ENCODE results near the gene GZMH.
"Not testable (repeated sequence)": the region's sequence is repeated elsewhere in the genome, so short reads cannot be mapped to it uniquely, and the experiment has no call there.

Gene GZMH, protein sequence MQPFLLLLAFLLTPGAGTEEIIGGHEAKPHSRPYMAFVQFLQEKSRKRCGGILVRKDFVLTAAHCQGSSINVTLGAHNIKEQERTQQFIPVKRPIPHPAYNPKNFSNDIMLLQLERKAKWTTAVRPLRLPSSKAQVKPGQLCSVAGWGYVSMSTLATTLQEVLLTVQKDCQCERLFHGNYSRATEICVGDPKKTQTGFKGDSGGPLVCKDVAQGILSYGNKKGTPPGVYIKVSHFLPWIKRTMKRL

DNA sequence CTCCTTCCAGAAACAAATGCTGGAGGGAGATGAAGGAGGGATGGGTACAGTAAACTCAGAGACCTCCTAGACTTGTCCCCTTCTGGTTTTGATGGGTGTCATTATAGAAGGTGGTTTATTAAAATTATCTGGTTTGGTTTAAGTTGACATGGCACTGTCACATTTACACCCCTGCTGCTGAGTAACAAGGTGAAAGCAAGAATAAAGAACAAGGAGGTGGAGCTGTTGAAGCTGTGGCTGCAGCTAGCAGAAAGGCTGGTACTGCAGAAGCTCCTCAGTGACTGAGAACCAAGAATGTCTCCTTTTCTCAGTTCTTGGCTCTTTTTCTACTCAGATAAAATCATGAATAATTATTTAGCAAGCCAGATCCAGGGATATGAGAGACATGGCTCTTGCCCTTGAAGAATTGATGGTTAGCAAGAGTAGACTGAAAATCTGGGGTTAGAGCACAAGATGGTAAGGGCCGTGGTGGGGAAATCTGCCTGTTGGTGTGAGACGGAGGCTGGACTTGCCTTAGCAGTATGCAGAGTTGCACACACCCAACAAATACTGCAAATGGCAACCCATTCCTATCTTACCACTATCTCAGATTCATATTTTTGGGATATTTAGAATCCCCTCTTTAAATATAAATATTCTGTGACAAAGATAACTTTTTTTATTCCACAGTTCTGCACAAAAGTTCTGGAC, at the start of gene GZMH:
Gene GZMH (minus strand): TSS at position 31 of the 690 bp plus-strand sequence. CDS start 72 bp downstream, outside the sequence.
- H3K9me3 ChIP-seq (ENCODE audit: control insufficient read depth, low read depth, low read length): no peaks in the 10 kb centered on the region
- no peak within 1 kb of the TSS for H3K27ac ChIP-seq (ENCODE audit: low read length)
- H3K4me1 ChIP-seq (ENCODE audit: control insufficient read depth, low read depth, low read length): peaks cover 4% of the 10 kb centered on the region
- H3K27me3 ChIP-seq (ENCODE audit: control insufficient read depth, insufficient read depth, low read length): no peaks in the 10 kb centered on the region
- H3K36me3 ChIP-seq (ENCODE audit: control insufficient read depth, low read depth, low read length): no peaks in the 10 kb centered on the region
- no peak within 1 kb of the TSS for H3K4me3 ChIP-seq (ENCODE audit: low read length)
- no peak within 1 kb of the TSS for H3K9ac ChIP-seq (ENCODE audit: low read length)

DNA sequence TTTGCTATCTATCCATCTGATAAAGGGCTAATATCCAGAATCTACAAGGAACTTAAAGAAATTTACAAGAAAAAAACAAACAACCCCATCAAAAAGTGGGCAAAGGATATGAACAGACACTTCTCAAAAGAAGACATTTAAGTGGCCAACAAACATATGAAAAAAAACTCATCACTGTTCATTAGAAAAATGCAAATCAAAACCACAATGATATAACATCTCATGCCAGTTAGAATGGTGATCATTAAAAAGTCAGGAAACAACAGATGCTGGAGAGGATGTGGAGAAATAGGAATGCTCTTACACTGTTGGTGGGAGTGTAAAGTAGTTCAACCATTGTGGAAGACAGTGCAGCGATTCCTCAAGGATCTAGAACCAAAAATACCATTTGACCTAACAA, 38.9 kb upstream of the GZMH start:
- not testable (repeated sequence) for H3K9me3 ChIP-seq (ENCODE audit: control insufficient read depth, low read depth, low read length); H3K4me1 ChIP-seq (ENCODE audit: control insufficient read depth, low read depth, low read length); H3K27me3 ChIP-seq (ENCODE audit: control insufficient read depth, insufficient read depth, low read length); H3K4me3 ChIP-seq (ENCODE audit: low read length); H3K36me3 ChIP-seq (ENCODE audit: control insufficient read depth, low read depth, low read length); H3K9ac ChIP-seq (ENCODE audit: low read length); H3K27ac ChIP-seq (ENCODE audit: low read length)

DNA sequence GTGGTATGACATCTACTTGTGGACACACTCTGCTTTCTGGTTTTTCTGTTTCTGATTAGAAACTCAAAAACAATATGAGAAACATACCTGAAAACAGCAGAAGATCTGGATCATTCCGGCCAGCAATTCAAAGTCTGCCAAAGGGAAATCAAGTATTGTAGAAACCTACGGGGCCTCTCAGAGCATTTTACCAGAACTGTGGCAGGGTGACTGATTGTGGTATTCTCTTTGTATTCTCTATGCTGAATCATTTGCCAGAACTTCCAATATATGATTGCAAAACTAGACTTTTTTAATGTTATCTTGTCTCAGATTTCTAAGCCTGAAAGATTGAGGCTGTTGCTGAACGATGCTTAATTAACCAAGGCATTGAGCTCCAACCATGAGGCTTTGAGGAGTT, 30.4 kb upstream of the GZMH start:
- Histone ChIP-seq H3K4me3 (ENCODE audit: low read length) (no peak overlapping the region), H3K9me3 (ENCODE audit: control insufficient read depth, low read depth, low read length) (no peaks in the 10 kb centered on the region), H3K9ac (ENCODE audit: low read length) (no peak overlapping the region)

DNA sequence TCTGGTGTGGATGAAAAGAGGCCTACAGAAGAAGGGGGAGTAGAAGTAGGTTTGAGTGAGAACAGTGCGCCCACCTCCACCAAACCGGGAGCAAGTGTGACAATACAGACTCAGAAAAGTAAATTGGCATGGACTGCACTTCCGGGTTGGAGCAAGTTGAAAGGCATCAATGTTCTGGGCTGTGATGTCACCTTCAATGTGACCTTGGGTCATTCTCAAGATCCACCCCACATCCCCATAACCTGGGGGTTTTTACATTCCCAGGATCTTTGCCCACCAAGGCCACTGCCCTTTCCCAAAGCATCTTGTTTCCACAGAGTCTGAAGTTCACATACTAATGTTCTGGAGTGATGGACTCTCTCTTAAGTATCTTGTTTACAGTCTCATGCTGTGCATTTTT, 29.8 kb upstream of the GZMH start:
- Histone ChIP-seq H3K9me3 (ENCODE audit: control insufficient read depth, low read depth, low read length) (no peaks in the 10 kb centered on the region), H3K9ac (ENCODE audit: low read length) (no peak overlapping the region), H3K27ac (ENCODE audit: low read length) (no peak overlapping the region), H3K4me1 (ENCODE audit: control insufficient read depth, low read depth, low read length) (no peaks in the 10 kb centered on the region), H3K27me3 (ENCODE audit: control insufficient read depth, insufficient read depth, low read length) (no peaks in the 10 kb centered on the region), H3K36me3 (ENCODE audit: control insufficient read depth, low read depth, low read length) (no peaks in the 10 kb centered on the region), H3K4me3 (ENCODE audit: low read length) (no peak overlapping the region)

More for the DNA sequence above, 30.4 kb upstream of the GZMH start:
- H3K36me3 ChIP-seq (ENCODE audit: control insufficient read depth, low read depth, low read length): no peaks in the 10 kb centered on the region
- no peaks in the 10 kb centered on the region for H3K4me1 ChIP-seq (ENCODE audit: control insufficient read depth, low read depth, low read length)
- no peaks in the 10 kb centered on the region for H3K27me3 ChIP-seq (ENCODE audit: control insufficient read depth, insufficient read depth, low read length)
- H3K27ac ChIP-seq (ENCODE audit: low read length): no peak overlapping the region

DNA sequence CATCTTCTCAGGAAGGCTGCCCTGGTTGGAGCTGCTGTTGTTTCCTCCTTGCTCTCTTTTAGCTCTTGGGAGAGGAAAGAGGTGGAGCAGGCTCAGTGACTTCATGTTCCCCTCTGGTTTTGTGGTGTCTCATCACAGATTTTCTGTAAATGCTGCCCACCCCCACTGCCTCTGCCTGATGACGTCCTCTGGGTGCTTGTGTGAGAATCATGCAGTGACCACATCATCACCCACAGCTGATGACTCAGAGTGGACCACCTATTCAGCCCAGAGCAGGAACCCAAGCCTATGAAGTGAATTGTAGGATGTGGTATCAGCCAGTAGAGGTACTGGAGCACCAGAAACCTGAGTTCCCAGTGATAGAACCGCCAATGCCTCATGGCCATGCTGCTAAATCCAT, 24.7 kb upstream of the GZMH start, which contains the start of gene GZMB:
Gene GZMB (minus strand): TSS at position 33 of the 400 bp plus-strand sequence. CDS start 30 bp downstream, at position 3.
- Histone ChIP-seq H3K4me3 (ENCODE audit: low read length) (no peak within 1 kb of the TSS), H3K27me3 (ENCODE audit: control insufficient read depth, insufficient read depth, low read length) (no peaks in the 10 kb centered on the region), H3K4me1 (ENCODE audit: control insufficient read depth, low read depth, low read length) (no peaks in the 10 kb centered on the region), H3K36me3 (ENCODE audit: control insufficient read depth, low read depth, low read length) (no peaks in the 10 kb centered on the region), H3K9me3 (ENCODE audit: control insufficient read depth, low read depth, low read length) (no peaks in the 10 kb centered on the region), H3K27ac (ENCODE audit: low read length) (no peak within 1 kb of the TSS), H3K9ac (ENCODE audit: low read length) (no peak within 1 kb of the TSS)

DNA sequence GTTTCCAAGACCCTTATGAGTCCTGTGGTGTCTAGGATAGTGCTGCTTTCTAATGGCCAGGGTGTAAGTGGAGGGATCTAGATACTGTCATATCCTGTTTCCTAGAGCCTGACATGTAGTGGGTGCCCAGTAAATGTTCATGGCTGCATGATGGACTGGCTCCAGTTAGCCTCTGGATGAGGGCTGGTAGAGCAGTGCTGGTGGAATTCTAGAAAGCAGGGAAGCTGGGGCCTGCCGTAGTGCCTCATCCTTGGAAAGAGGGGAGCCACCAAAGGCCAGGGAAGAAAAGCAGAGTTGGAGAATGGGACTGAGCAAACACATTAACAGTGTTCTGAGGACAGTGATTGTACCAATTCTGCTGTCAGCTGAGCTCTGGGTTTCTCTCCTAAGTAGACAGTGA, 23.9 kb upstream of the GZMH start:
- no peak overlapping the region for H3K9ac ChIP-seq (ENCODE audit: low read length)
- H3K9me3 ChIP-seq (ENCODE audit: control insufficient read depth, low read depth, low read length): no peaks in the 10 kb centered on the region
- H3K36me3 ChIP-seq (ENCODE audit: control insufficient read depth, low read depth, low read length): no peaks in the 10 kb centered on the region
- H3K27ac ChIP-seq (ENCODE audit: low read length): no peak overlapping the region
- H3K27me3 ChIP-seq (ENCODE audit: control insufficient read depth, insufficient read depth, low read length): no peaks in the 10 kb centered on the region
- no peak overlapping the region for H3K4me3 ChIP-seq (ENCODE audit: low read length)
- no peaks in the 10 kb centered on the region for H3K4me1 ChIP-seq (ENCODE audit: control insufficient read depth, low read depth, low read length)

DNA sequence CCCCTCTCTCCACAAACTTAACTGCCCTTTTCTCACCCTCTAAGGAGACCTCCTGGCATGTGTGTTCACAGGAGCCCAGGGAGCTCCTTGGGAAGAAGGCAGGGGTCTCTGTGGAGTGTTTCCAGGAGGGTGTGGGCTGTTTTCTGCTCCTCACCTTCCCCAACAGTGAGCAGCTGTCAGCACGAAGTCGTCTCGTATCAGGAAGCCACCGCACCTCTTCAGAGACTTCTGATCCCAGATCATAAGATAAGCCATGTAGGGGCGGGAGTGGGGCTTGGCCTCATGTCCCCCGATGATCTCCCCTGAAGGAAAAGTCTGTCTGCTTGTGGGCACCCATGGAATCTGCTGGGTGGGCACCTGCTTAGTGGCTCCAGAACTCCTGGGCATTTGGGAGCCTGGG, 23.3 kb upstream of the GZMH start:
- no peak overlapping the region for H3K9ac ChIP-seq (ENCODE audit: low read length)
- H3K9me3 ChIP-seq (ENCODE audit: control insufficient read depth, low read depth, low read length): no peaks in the 10 kb centered on the region

DNA sequence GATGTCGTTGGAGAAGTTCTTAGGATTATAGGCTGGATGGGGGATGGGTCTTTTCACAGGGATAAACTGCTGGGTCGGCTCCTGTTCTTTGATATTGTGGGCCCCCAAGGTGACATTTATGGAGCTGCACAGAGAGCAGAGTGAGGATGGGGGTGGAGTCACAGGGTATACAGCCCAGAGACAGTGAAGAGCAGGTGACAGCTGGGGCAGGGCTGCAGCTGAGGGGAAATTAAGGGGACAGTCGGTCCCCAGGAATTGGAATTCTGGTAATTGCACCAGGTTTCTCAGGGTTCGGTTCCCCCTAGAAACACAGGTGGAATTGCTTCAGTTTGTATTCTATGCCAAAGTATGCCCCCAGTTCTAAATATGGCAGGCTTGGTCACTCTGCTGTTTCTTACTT, 22.9 kb upstream of the GZMH start:
- no peak overlapping the region for H3K9ac ChIP-seq (ENCODE audit: low read length)
- H3K9me3 ChIP-seq (ENCODE audit: control insufficient read depth, low read depth, low read length): no peaks in the 10 kb centered on the region
- H3K27ac ChIP-seq (ENCODE audit: low read length): no peak overlapping the region
- H3K4me1 ChIP-seq (ENCODE audit: control insufficient read depth, low read depth, low read length): no peaks in the 10 kb centered on the region
- H3K36me3 ChIP-seq (ENCODE audit: control insufficient read depth, low read depth, low read length): no peaks in the 10 kb centered on the region
- H3K4me3 ChIP-seq (ENCODE audit: low read length): no peak overlapping the region
- no peaks in the 10 kb centered on the region for H3K27me3 ChIP-seq (ENCODE audit: control insufficient read depth, insufficient read depth, low read length)

More for the DNA sequence above, 23.3 kb upstream of the GZMH start:
- H3K4me1 ChIP-seq (ENCODE audit: control insufficient read depth, low read depth, low read length): no peaks in the 10 kb centered on the region
- no peak overlapping the region for H3K4me3 ChIP-seq (ENCODE audit: low read length)
- H3K27ac ChIP-seq (ENCODE audit: low read length): no peak overlapping the region
- H3K27me3 ChIP-seq (ENCODE audit: control insufficient read depth, insufficient read depth, low read length): no peaks in the 10 kb centered on the region
- H3K36me3 ChIP-seq (ENCODE audit: control insufficient read depth, low read depth, low read length): no peaks in the 10 kb centered on the region

DNA sequence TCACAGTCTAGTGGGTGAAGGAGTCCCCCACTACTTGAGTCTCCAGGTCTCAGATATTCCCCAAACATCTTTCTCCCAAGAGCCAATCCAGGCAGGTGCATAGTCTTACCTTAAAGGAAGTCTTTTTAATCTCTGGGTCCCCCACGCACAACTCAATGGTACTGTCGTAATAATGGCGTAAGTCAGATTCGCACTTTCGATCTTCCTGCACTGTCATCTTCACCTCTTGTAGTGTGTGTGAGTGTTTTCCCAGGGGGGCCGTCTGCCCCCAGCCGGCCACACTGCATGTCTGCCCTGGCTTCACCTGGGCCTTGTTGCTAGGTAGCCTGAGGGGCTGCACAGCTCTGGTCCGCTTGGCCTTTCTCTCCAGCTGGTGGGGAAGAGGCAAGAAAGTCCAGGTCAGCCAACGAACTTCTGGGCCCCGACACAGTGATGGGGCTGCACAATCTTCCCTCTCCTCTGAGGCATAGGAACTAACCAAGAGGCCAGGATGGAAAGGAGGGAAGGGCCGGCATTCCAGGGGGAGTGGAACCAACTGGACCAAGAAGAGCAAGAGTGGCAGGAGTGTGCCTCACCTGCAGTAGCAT, 22.4 kb upstream of the GZMH start:
- H3K36me3 ChIP-seq (ENCODE audit: control insufficient read depth, low read depth, low read length): no peaks in the 10 kb centered on the region
- no peak overlapping the region for H3K4me3 ChIP-seq (ENCODE audit: low read length)
- H3K27ac ChIP-seq (ENCODE audit: low read length): no peak overlapping the region
- H3K4me1 ChIP-seq (ENCODE audit: control insufficient read depth, low read depth, low read length): no peaks in the 10 kb centered on the region
- no peaks in the 10 kb centered on the region for H3K9me3 ChIP-seq (ENCODE audit: control insufficient read depth, low read depth, low read length)
- H3K9ac ChIP-seq (ENCODE audit: low read length): no peak overlapping the region
- H3K27me3 ChIP-seq (ENCODE audit: control insufficient read depth, insufficient read depth, low read length): no peaks in the 10 kb centered on the region

DNA sequence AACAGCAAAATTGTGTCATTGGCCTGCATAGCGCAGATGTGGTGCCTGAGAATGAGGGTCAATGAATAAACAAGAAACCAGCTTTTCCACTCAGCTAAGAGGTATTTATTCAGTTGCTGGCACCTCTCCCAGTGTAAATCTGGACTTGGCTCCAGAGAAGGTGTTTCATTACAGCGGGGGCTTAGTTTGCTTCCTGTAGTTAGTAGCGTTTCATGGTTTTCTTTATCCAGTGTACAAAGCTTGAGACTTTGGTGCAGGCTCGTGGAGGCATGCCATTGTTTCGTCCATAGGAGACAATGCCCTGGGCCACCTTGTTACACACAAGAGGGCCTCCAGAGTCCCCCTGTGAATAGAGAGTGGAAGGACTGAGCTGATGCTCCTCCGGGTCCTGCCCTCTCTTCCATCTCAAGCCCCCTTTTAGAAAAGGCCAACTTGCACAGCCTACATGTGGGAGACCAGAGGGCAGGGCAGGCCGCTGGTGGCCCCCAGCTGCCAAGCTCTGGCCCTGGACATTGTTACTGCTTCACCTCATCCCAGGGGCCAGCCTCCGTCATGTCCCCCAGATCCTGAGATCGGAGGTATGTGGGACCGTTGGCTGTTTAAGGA, 21.5 kb upstream of the GZMH start:
- Histone ChIP-seq H3K4me1 (ENCODE audit: control insufficient read depth, low read depth, low read length) (no peaks in the 10 kb centered on the region), H3K27me3 (ENCODE audit: control insufficient read depth, insufficient read depth, low read length) (no peaks in the 10 kb centered on the region), H3K27ac (ENCODE audit: low read length) (no peak overlapping the region), H3K9ac (ENCODE audit: low read length) (no peak overlapping the region), H3K9me3 (ENCODE audit: control insufficient read depth, low read depth, low read length) (no peaks in the 10 kb centered on the region), H3K4me3 (ENCODE audit: low read length) (no peak overlapping the region), H3K36me3 (ENCODE audit: control insufficient read depth, low read depth, low read length) (no peaks in the 10 kb centered on the region)

DNA sequence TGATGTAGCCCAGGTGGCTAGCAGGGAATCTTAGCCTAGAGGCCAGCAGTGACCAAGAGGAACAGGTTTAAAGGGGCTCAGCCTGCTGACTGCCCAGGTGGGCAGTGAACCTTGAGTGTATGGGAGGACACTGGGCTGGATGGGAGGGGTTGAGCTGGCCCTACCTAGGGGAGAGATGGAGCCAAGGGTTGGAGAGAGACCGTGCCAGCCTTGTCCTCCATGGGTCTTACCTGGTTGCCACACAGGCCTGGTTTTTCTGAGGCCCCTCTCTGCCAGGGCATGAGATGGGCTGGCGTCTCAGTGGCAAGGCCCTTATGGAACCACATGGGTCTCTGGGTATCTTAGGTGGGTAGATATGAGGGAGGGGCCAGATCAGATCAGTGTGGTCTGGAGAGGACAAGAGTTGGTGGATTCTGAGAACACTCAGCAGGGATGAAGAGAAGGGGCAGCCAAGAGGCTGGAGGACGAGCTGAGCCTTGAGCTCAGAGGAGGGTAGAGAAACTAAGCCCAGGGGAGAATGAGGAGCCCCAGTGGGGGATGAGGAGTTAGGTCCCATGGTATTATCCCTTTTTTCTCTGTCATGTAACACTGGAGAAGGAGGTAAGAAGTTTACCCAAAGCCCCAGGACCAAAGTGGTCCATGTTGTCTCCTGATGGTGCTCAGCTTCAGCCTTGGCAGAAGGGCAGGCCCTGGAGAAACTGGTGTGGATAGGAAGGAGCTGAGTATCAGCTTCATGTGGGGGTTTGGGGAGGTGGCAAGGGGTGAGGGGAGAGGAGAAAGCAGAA, 20.8 kb upstream of the GZMH start:
- Histone ChIP-seq H3K9me3 (ENCODE audit: control insufficient read depth, low read depth, low read length) (no peaks in the 10 kb centered on the region), H3K36me3 (ENCODE audit: control insufficient read depth, low read depth, low read length) (no peaks in the 10 kb centered on the region), H3K4me1 (ENCODE audit: control insufficient read depth, low read depth, low read length) (no peaks in the 10 kb centered on the region), H3K27me3 (ENCODE audit: control insufficient read depth, insufficient read depth, low read length) (no peaks in the 10 kb centered on the region), H3K4me3 (ENCODE audit: low read length) (no peak overlapping the region), H3K9ac (ENCODE audit: low read length) (no peak overlapping the region), H3K27ac (ENCODE audit: low read length) (no peak overlapping the region)
